PC-9 (cell line): ENCODE measurements around the gene SORCS2. TPM values are rescaled to one million over a fixed set of nuclear protein-coding genes. Genes with fewer than 3 reads are reported as not detected.

Experiments
- BruUV-seq: library from RNA; stranded (reverse); fragments of 400-500 nt; replicated peaks from 2 replicates; lab custom pipeline; 2021; lab: Mats Ljungman, UMichigan
- CTCF ChIA-PET: fragments of 300-600 bp; sonication (Branson Sonifier 250); formaldehyde crosslinking; loops from one replicate; lab custom pipeline; 2022; ENCODE audit warnings: antibody characterized with exemption; lab: Charles Lee
- POLR2A ChIA-PET: fragments of 300-600 bp; sonication (Branson Sonifier 250); formaldehyde crosslinking; loops from one replicate; lab custom pipeline; 2022; ENCODE audit warnings: antibody characterized with exemption; ENCODE audit not compliant: unreplicated experiment; lab: Charles Lee
- DNase-seq, 2 experiments: peaks; one replicate each; pipeline versions ENCODE4 v3.0.0 to v3.0.0-alpha.2; 2015 to 2022; ENCODE audit warnings: mixed read lengths in 1 of 2
- H2AFZ ChIP-seq: fragments of 200-600 bp; sonication (generic); 2 replicates; pipeline ENCODE4 v1.8.1; 2017; ENCODE audit warnings: antibody characterized with exemption
- H3F3A ChIP-seq: fragments of 200-600 bp; sonication (generic); 2 replicates; pipeline ENCODE4 v1.8.1; 2017; ENCODE audit warnings: antibody characterized with exemption, mild to moderate bottlenecking, low read depth; ENCODE audit not compliant: insufficient read depth
- H3K27ac ChIP-seq: fragments of 200-600 bp; sonication (generic); 2 replicates; pipeline ENCODE4 v1.6.1; 2016; ENCODE audit warnings: mixed run types
- H3K27me3 ChIP-seq: fragments of 200-600 bp; sonication (generic); 2 replicates; pipeline ENCODE4 v1.6.1; 2016; ENCODE audit warnings: low read depth, mixed run types; ENCODE audit not compliant: insufficient read depth
- H3K36me3 ChIP-seq: fragments of 200-600 bp; sonication (generic); 2 replicates; pipeline ENCODE4 v1.6.1; 2016; ENCODE audit warnings: low read depth, mixed run types
- H3K4me1 ChIP-seq: fragments of 200-600 bp; sonication (generic); replicated peaks from 2 replicates; pipeline ENCODE4 v1.6.1; 2016; ENCODE audit warnings: mixed run types; ENCODE audit not compliant: insufficient read depth
- H3K4me2 ChIP-seq: fragments of 200-600 bp; sonication (generic); 2 replicates; pipeline ENCODE4 v1.6.1; 2017; ENCODE audit warnings: mixed run types
- H3K4me3 ChIP-seq: fragments of 200-600 bp; sonication (generic); 2 replicates; pipeline ENCODE4 v1.6.1; 2016; ENCODE audit warnings: mixed run types
- H3K79me2 ChIP-seq: fragments of 200-600 bp; sonication (generic); 2 replicates; pipeline ENCODE4 v1.6.1; 2017; ENCODE audit warnings: low read depth, mixed run types
- H3K9me2 ChIP-seq: fragments of 200-600 bp; sonication (generic); 2 replicates; pipeline ENCODE4 v1.8.1; 2017; ENCODE audit warnings: mild to moderate bottlenecking; ENCODE audit not compliant: insufficient read depth
- H3K9me3 ChIP-seq: fragments of 200-600 bp; sonication (generic); 2 replicates; pipeline ENCODE4 v1.8.1; 2016; ENCODE audit warnings: low read depth; ENCODE audit not compliant: insufficient read depth
- H4K20me1 ChIP-seq: fragments of 200-600 bp; sonication (generic); 2 replicates; pipeline ENCODE4 v1.8.1; 2017; ENCODE audit not compliant: insufficient read depth
- EZH2 ChIP-seq: fragments of 200-600 bp; sonication (generic); IDR thresholded peaks from 2 replicates; pipeline ENCODE4 v1.8.0; 2017; ENCODE audit warnings: antibody characterized with exemption, low read depth
- intact Hi-C: fragments of 100-400 bp; cut with micrococcal nuclease; formaldehyde crosslinking; loops from one replicate; pipeline ENCODE4 v1.10.0; 2022; ENCODE audit not compliant: unreplicated experiment
- total RNA-seq: library from RNA; stranded (reverse); gene quantifications from 2 replicates; pipeline ENCODE4 v1.2.3, GENCODE V29; 2021
- TF ChIP-seq, protein P1 (sequence below): fragments of 200-600 bp; sonication (generic); conservative IDR thresholded peaks from 2 replicates; pipeline ENCODE4 v1.6.1; 2017; ENCODE audit warnings: mixed run types, antibody characterized with exemption, mild to moderate bottlenecking, moderate library complexity

Gene SORCS2
- total RNA-seq, 1 experiment from 2014 or later = 25.8 TPM

DNA sequence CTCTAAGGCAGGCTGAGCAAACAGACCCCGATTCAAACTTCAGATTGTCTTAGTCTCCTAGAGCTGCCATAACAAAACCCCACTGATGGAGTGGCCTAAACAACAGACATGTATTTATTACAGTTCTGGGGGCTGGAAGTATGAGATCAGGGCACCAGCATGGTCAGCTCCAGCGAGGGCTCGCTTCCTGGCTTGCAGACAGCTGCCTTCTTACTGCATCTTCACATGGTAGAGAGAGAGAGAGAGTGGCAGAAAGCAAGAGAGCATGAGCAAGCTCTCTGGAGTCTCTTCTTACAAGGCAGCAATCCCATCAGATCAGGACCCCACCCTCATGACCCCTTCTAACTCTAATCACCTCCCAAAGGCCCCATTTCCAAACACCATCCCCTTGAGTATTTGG lies 22.3 kb upstream of the SORCS2 start:
- no peaks in the 10 kb centered on the region for H3K79me2 ChIP-seq
- H3K4me1 ChIP-seq = no peaks in the 10 kb centered on the region
- no peaks in the 10 kb centered on the region for H4K20me1 ChIP-seq
- no peak for DNase-seq
- ChIA-PET CTCF (no interaction called here), POLR2A (interaction anchor here (0.7 kb wide), 1 partner anchor 26 kb away, joined by 9 read pairs; no protein-coding TSS in a partner anchor)
- no TSS peak for BruUV-seq
- intact Hi-C loops = no loop called here
- H3K36me3 ChIP-seq = no peaks in the 10 kb centered on the region
- TF ChIP-seq, protein P1, sequence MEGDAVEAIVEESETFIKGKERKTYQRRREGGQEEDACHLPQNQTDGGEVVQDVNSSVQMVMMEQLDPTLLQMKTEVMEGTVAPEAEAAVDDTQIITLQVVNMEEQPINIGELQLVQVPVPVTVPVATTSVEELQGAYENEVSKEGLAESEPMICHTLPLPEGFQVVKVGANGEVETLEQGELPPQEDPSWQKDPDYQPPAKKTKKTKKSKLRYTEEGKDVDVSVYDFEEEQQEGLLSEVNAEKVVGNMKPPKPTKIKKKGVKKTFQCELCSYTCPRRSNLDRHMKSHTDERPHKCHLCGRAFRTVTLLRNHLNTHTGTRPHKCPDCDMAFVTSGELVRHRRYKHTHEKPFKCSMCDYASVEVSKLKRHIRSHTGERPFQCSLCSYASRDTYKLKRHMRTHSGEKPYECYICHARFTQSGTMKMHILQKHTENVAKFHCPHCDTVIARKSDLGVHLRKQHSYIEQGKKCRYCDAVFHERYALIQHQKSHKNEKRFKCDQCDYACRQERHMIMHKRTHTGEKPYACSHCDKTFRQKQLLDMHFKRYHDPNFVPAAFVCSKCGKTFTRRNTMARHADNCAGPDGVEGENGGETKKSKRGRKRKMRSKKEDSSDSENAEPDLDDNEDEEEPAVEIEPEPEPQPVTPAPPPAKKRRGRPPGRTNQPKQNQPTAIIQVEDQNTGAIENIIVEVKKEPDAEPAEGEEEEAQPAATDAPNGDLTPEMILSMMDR = no peak
- TF ChIP-seq EZH2 = no peak
- H3K27ac ChIP-seq = no peak overlapping the region
- no peaks in the 10 kb centered on the region for H3K9me2 ChIP-seq
- H3K9me3 ChIP-seq = no peaks in the 10 kb centered on the region
- H3K4me2 ChIP-seq = no peak overlapping the region
- no peaks in the 10 kb centered on the region for H3F3A ChIP-seq
- no peak overlapping the region for H2AFZ ChIP-seq
- H3K27me3 ChIP-seq = 0 out of 2 replicates have a peak, but pooled peaks cover 3% of the 10 kb centered on the region
- no peak overlapping the region for H3K4me3 ChIP-seq

DNA sequence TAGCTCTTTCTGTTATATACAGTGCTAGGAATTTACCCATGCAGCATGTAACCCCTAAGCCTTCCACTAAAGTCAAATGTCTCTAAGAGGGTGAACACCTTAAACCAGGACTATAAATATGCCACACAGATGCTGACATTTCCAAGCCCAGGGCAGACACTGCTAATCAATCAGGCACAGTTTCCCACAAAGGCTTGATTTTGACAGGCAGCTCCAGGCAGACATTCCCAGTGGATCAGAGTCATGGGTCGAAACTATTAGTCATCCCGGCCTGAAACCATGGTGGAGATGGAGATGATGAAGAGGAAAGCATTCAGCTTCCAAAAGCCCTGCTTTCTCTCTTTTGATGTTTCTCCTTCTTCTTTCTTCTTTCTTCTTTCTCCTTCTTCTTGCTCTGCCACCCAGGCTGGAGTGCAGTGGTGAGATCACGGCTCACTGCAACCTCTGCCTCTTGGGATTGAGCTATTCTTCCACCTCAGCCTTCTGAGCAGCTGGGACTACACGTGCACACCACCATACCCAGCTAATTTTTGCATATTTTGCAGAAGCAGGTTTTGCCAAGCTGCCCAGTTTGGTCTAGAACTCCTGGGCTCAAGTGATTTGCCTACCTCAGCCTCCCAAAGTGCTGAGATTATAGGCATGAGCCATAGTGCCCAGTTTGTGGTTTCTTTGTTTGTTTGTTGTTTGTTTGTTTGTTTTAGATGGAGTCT lies 21.0 kb upstream of the SORCS2 start:
- Histone ChIP-seq H3K36me3 (no peaks in the 10 kb centered on the region), H3K27ac (no peak overlapping the region), H3K27me3 (0 out of 2 replicates have a peak, but pooled peaks cover 3% of the 10 kb centered on the region), H4K20me1 (no peaks in the 10 kb centered on the region), H3K79me2 (no peaks in the 10 kb centered on the region), H3K4me1 (no peaks in the 10 kb centered on the region), H3K4me3 (no peak overlapping the region), H3K9me2 (no peaks in the 10 kb centered on the region), H3K4me2 (no peak overlapping the region), H3F3A (no peaks in the 10 kb centered on the region), H3K9me3 (no peaks in the 10 kb centered on the region), H2AFZ (no peak overlapping the region)
- BruUV-seq = no TSS peak
- TF ChIP-seq, protein P1 = no peak
- TF ChIP-seq EZH2 = no peak
- no peak for DNase-seq
- intact Hi-C loops = no loop called here
- CTCF ChIA-PET = no interaction called here
- POLR2A ChIA-PET = no interaction called here

DNA sequence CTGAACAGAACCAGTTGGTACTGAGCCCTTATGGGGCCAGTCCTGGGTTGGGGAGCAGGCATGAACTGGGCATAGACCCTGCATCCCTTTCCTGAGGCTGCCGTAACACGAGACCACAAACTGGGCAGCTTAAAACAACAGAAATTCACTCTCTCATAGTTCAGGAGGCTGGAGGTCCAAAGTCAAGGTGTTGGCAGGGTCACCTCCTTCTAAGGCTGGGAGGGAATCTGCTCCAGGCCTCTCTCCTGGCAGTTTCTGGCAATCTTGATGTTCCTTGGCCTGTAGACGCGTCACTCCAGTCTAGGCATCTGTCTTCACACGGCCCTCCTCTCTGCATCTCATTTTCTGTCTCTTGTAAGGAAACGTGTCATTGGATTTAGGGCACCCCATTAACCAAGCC lies 19.8 kb upstream of the SORCS2 start:
- no peaks in the 10 kb centered on the region for H4K20me1 ChIP-seq
- no peaks in the 10 kb centered on the region for H3F3A ChIP-seq
- BruUV-seq = no TSS peak
- no peak overlapping the region for H3K4me2 ChIP-seq
- H3K27ac ChIP-seq = no peak overlapping the region
- H3K36me3 ChIP-seq = no peaks in the 10 kb centered on the region
- H2AFZ ChIP-seq = no peak overlapping the region
- H3K27me3 ChIP-seq = 0 out of 2 replicates have a peak, but pooled peaks cover 3% of the 10 kb centered on the region
- ChIA-PET CTCF (no interaction called here), POLR2A (no interaction called here)
- intact Hi-C loops = no loop called here
- H3K4me3 ChIP-seq = no peak overlapping the region
- no peaks in the 10 kb centered on the region for H3K9me2 ChIP-seq
- no peaks in the 10 kb centered on the region for H3K79me2 ChIP-seq
- no peak for TF ChIP-seq EZH2
- TF ChIP-seq, protein P1 = no peak
- no peaks in the 10 kb centered on the region for H3K9me3 ChIP-seq
- no peak for DNase-seq
- no peaks in the 10 kb centered on the region for H3K4me1 ChIP-seq
